Mammary epithelial cell (primary cell): ENCODE data around the gene MAGEB2.

Experiments used
- CTCF ChIP-seq, 2 donors: IDR thresholded peaks in 1 of 2; conservative IDR thresholded peaks in 1 of 2; 2 replicates each; pipeline ENCODE4 v1.5.1; 2011 to 2012; ENCODE audit warnings: inconsistent platforms in 2 of 2, low read length in 2 of 2, mild to moderate bottlenecking in 2 of 2, control low read depth in 1 of 2, low read depth in 1 of 2; ENCODE audit not compliant: insufficient read depth in 1 of 2; ENCODE audit errors: extremely low read depth in 1 of 2
- EZH2 ChIP-seq: IDR thresholded peaks from 2 replicates; pipeline ENCODE4 v1.6.1; 2012; ENCODE audit warnings: low read length, inconsistent platforms, borderline replicate concordance

GRCh38 chrX:30219372-30219771 is 4.0 kb downstream of the MAGEB2 start:
- TF ChIP-seq CTCF (conservative IDR thresholded peaks at IDR 0.05 in 1 of 2, IDR thresholded peaks at IDR 0.05 in 1 of 2; ENCODE audit: extremely low read depth in 1 of 2, insufficient read depth in 1 of 2, low read depth in 1 of 2, low read length in 2 of 2) (no peak), EZH2 (no peak)
